Stimulated activated CD4-positive, alpha-beta T cell treated with anti-CD3 and anti-CD28 coated beads, TNF-alpha, amount 100 ng/mL, for 1 hour (primary cell): ENCODE measurements around the gene GDI1.

Experiments
- DNase-seq, 3 donors: peaks; one replicate each; pipeline ENCODE4 v3.0.0-alpha.2; 2020; ENCODE audit warnings: low read depth in 3 of 3, low spot score in 1 of 3

Gene GDI1

GRCh38 chrX:154478728-154479622 is 42.0 kb downstream of the GDI1 start, which contains the start of gene LAGE3:
TSS of gene LAGE3 (minus strand) at chrX:154479281. CDS start at chrX:154478915, 366 bp downstream.
- DNase-seq: peak; percentile 79 to 91 (median 85)

GRCh38 chrX:154481195-154481594 is 44.2 kb downstream of the GDI1 start:
- DNase-seq: no peak

- DNase-seq: no peak
Observed at GRCh38 chrX:154481911-154482601, 45.1 kb downstream of the GDI1 start.

GRCh38 chrX:154482786-154483185 is 45.8 kb downstream of the GDI1 start:
- no peak for DNase-seq

- DNase-seq: no peak
Observed at GRCh38 chrX:154483325-154483724, 46.4 kb downstream of the GDI1 start.

GRCh38 chrX:154484255-154485149 is 47.5 kb downstream of the GDI1 start:
- no peak for DNase-seq

- no peak for DNase-seq
Observed at GRCh38 chrX:154485150-154486051, 48.4 kb downstream of the GDI1 start.

- DNase-seq: no peak
Observed at GRCh38 chrX:154486052-154486395, 49.1 kb downstream of the GDI1 start.

- DNase-seq: peak in 1 of 3 donors; percentile 42
Observed at GRCh38 chrX:154486396-154487207, 49.6 kb downstream of the GDI1 start, which contains the start of gene UBL4A. TSS of gene UBL4A (minus strand) at chrX:154486615. CDS start at chrX:154486584, 31 bp downstream.

- no peak for DNase-seq
Observed at GRCh38 chrX:154487518-154488290, 50.8 kb downstream of the GDI1 start.

GRCh38 chrX:154488336-154489075 is 51.6 kb downstream of the GDI1 start:
- DNase-seq: no peak

GRCh38 chrX:154489182-154489581 is 52.2 kb downstream of the GDI1 start:
- no peak for DNase-seq

- DNase-seq: no peak
Observed at GRCh38 chrX:154490021-154490413, 53.1 kb downstream of the GDI1 start.

GRCh38 chrX:154490414-154491083 is 53.6 kb downstream of the GDI1 start, which contains the start of gene SLC10A3:
TSS of gene SLC10A3 (minus strand) at chrX:154490629. CDS start at chrX:154488940, 1,689 bp downstream.
- DNase-seq: peak; percentile 65 to 71 (median 70)
